ENCODE measurements around the gene RGS7.

RGS7 gene

GRCh38 chr1:241020851-241021697 lies 335.9 kb downstream of the RGS7 start:
- Histone ChIP-seq H3K4me1 (no peaks in the 10 kb centered on the region), H3K4me2 (no peak overlapping the region), H3K27ac (no peak overlapping the region), H3K36me3 (no peaks in the 10 kb centered on the region), H3K4me3 (no peak overlapping the region), H3K9ac (no peak overlapping the region), H3K27me3 (no peaks in the 10 kb centered on the region), H3K9me3 (no peaks in the 10 kb centered on the region), H4K20me1 (no peaks in the 10 kb centered on the region)
- no peak for TF ChIP-seq Cebpa-rat (IDR thresholded peaks at IDR 0.05)

DNA sequence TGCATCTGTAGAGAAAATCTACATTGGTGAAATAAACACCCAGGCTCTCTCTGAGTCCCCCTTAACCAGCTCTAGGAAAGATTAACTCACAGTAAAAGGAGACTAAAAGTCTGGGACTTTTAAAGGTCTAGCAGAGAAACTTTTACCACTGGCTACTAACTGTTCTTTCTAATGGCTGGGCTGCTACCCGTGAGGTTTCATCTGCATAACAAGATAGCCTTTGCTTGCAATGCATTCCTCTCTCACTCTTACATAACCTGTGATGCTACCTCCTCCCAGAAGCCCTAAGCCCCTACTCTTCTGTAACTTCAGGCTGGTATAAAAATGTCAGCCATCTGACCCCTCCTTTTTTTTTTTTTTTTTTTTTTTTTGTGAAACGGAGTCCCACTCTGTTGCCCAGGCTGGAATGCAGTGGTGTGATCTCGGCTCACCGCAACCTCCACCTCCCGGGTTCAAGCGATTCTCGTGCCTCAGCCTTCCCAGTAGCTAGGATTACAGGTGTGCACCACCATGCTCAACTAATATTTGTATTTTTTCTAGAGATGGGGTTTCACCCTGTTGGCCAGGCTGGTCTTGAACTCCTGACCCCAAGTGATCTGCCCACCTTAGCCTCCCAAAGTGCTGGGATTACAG lies 344.2 kb downstream of the RGS7 start:
- H3K4me3 ChIP-seq, result no peak overlapping the region

GRCh38 chr1:241007668-241008067 lies 349.3 kb downstream of the RGS7 start:
- Histone ChIP-seq H3K9me3 (no peaks in the 10 kb centered on the region), H3K27me3 (no peaks in the 10 kb centered on the region), H3K9ac (no peak overlapping the region), H3K4me3 (no peak overlapping the region), H3K4me2 (no peak overlapping the region), H3K36me3 (no peaks in the 10 kb centered on the region), H4K20me1 (no peaks in the 10 kb centered on the region), H3K4me1 (no peaks in the 10 kb centered on the region), H3K27ac (no peak overlapping the region)
- no peak for TF ChIP-seq Cebpa-rat (IDR thresholded peaks at IDR 0.05)

More for the DNA sequence above, 344.2 kb downstream of the RGS7 start:
- Histone ChIP-seq H4K20me1 (no peaks in the 10 kb centered on the region), H3K9me3 (no peaks in the 10 kb centered on the region), H3K27me3 (no peaks in the 10 kb centered on the region), H3K4me2 (no peak overlapping the region), H3K4me1 (no peaks in the 10 kb centered on the region), H3K9ac (no peak overlapping the region), H3K36me3 (no peaks in the 10 kb centered on the region), H3K27ac (no peak overlapping the region)
- TF ChIP-seq Cebpa-rat (IDR thresholded peaks at IDR 0.05), result no peak

DNA sequence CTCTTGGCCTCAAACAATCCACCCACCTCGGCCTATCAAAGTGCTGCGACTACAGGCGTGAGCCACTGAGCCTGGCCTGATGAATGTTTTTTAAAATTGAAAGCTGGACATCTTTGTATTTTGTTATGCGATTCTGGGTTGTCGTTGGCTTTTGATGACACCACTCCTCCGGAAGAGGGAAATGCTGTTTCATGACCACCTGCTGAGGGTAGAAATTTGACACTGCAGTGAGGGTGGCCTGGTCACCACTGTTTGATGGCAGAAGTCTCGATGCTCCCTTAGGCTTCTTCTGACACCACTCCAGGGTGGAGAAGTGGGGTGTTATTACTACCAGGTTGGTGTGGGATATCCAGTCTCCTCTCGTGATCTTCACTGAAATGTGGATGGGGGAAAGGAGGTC lies 357.2 kb downstream of the RGS7 start:
- Histone ChIP-seq H3K9me3 (no peaks in the 10 kb centered on the region), H3K27me3 (no peaks in the 10 kb centered on the region), H4K20me1 (no peaks in the 10 kb centered on the region), H3K36me3 (no peaks in the 10 kb centered on the region), H3K4me2 (no peak overlapping the region), H3K27ac (no peak overlapping the region), H3K4me1 (no peaks in the 10 kb centered on the region), H3K4me3 (no peak overlapping the region), H3K9ac (no peak overlapping the region)
- no peak for TF ChIP-seq Cebpa-rat (IDR thresholded peaks at IDR 0.05)

GRCh38 chr1:240998441-240999015 lies 358.5 kb downstream of the RGS7 start:
- Histone ChIP-seq H3K9ac (no peak overlapping the region), H3K4me1 (no peaks in the 10 kb centered on the region), H3K4me2 (no peak overlapping the region), H3K27ac (no peak overlapping the region), H3K36me3 (no peaks in the 10 kb centered on the region), H3K4me3 (no peak overlapping the region), H4K20me1 (no peaks in the 10 kb centered on the region), H3K27me3 (no peaks in the 10 kb centered on the region), H3K9me3 (no peaks in the 10 kb centered on the region)
- TF ChIP-seq Cebpa-rat (IDR thresholded peaks at IDR 0.05), result no peak

DNA sequence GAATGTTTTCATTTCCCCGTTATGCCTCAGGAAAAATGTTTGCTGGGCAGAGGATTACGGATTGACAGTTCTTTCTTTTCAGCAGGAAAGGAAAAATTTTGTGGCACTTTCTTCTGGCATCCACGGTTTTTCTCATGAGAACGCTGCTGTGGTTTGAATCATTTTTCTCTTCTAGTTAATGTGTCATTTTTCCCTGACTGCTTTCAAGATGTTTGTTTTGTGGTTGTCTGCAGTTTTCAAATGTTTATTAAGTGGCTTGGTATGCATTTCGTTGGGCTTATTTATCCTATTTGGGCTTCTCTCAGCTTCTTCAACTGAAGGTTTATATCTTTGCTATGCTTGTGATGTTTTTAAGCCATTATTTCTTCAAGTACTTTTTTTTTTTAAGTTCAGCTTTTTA lies 359.0 kb downstream of the RGS7 start:
- Histone ChIP-seq H3K36me3 (no peaks in the 10 kb centered on the region), H3K4me3 (no peak overlapping the region), H3K4me2 (no peak overlapping the region), H3K9ac (no peak overlapping the region), H3K27ac (no peak overlapping the region), H3K9me3 (no peaks in the 10 kb centered on the region), H4K20me1 (no peaks in the 10 kb centered on the region), H3K4me1 (no peaks in the 10 kb centered on the region), H3K27me3 (no peaks in the 10 kb centered on the region)
- no peak for TF ChIP-seq Cebpa-rat (IDR thresholded peaks at IDR 0.05)

DNA sequence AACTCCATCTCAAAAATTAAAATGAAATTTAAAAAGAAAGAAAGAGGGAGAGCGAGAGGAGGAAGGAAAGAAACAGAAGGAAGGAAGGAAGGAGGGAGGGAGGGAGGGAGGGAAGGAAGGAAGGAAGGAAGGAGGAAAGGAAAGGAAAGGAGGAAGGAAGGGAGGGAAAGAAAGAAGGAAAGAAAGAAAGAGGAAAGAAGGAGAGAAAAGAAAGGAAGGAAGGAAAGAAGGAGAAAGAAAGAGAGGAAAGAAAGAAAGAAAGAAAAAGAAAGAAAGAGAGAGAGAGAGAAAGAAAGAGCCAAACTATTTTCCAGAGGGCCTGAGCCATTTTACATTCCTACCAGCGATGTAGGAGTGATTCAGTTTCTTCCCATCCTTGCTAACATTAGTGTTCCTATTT lies 364.0 kb downstream of the RGS7 start:
- no peaks in the 10 kb centered on the region for H3K27me3 ChIP-seq

GRCh38 chr1:240991230-240991629 lies 365.8 kb downstream of the RGS7 start:
- TF ChIP-seq Cebpa-rat (IDR thresholded peaks at IDR 0.05), result no peak
- H4K20me1 ChIP-seq, result no peaks in the 10 kb centered on the region
- no peak overlapping the region for H3K4me2 ChIP-seq
- H3K9ac ChIP-seq, result no peak overlapping the region
- no peaks in the 10 kb centered on the region for H3K36me3 ChIP-seq
- H3K27ac ChIP-seq, result no peak overlapping the region
- H3K27me3 ChIP-seq, result no peaks in the 10 kb centered on the region
- H3K9me3 ChIP-seq, result no peaks in the 10 kb centered on the region
- peaks cover 8% of the 10 kb centered on the region; the same call in 1 of the 2 replicates for H3K4me1 ChIP-seq
- H3K4me3 ChIP-seq, result no peak overlapping the region

More for the DNA sequence above, 364.0 kb downstream of the RGS7 start:
- no peak overlapping the region for H3K4me2 ChIP-seq
- H3K4me1 ChIP-seq, result peaks cover 1% of the 10 kb centered on the region; the same call in 1 of the 2 replicates
- H3K27ac ChIP-seq, result no peak overlapping the region
- H3K4me3 ChIP-seq, result no peak overlapping the region
- H4K20me1 ChIP-seq, result no peaks in the 10 kb centered on the region
- TF ChIP-seq Cebpa-rat (IDR thresholded peaks at IDR 0.05), result no peak
- H3K36me3 ChIP-seq, result no peaks in the 10 kb centered on the region
- no peak overlapping the region for H3K9ac ChIP-seq
- H3K9me3 ChIP-seq, result no peaks in the 10 kb centered on the region

GRCh38 chr1:240987928-240988327 lies 369.1 kb downstream of the RGS7 start:
- no peak for TF ChIP-seq Cebpa-rat (IDR thresholded peaks at IDR 0.05)
- no peaks in the 10 kb centered on the region for H3K9me3 ChIP-seq

DNA sequence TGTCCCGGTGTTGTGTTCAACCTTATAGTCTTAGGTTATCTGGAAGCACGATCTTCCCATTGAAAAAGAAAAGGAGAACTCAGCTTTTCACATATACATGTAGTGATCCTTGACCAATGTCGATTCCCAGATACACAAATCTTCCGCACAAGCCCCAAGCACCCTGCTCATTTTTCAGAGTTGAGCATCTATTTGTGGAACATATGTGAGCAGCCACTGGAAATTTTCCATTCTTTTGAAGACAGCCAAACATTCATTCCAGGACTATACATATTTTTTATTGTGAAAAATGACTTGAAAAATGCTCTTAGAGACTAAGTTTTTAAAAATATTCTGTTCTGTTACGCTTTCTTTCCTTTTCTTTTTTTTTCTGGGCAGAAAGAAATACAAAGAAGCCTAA lies 371.9 kb downstream of the RGS7 start:
- Histone ChIP-seq H3K4me1 (peaks cover 8% of the 10 kb centered on the region; the same call in 1 of the 2 replicates), H3K27me3 (no peaks in the 10 kb centered on the region), H4K20me1 (no peaks in the 10 kb centered on the region), H3K27ac (no peak overlapping the region), H3K9ac (no peak overlapping the region), H3K9me3 (no peaks in the 10 kb centered on the region), H3K4me2 (no peak overlapping the region), H3K4me3 (no peak overlapping the region), H3K36me3 (no peaks in the 10 kb centered on the region)
- no peak for TF ChIP-seq Cebpa-rat (IDR thresholded peaks at IDR 0.05)

More at GRCh38 chr1:240987928-240988327, 369.1 kb downstream of the RGS7 start:
- Histone ChIP-seq H3K9ac (no peak overlapping the region), H3K4me3 (no peak overlapping the region), H4K20me1 (no peaks in the 10 kb centered on the region), H3K27me3 (no peaks in the 10 kb centered on the region), H3K27ac (no peak overlapping the region), H3K4me1 (peaks cover 8% of the 10 kb centered on the region; the same call in 1 of the 2 replicates), H3K36me3 (no peaks in the 10 kb centered on the region), H3K4me2 (peak overlapping the region; percentile 46; the same call in 1 of the 2 replicates)
